PC-9 (cell line): Measurements from ENCODE around the gene PLB1. TPM values are rescaled to one million over a fixed set of nuclear protein-coding genes. Genes with fewer than 3 reads are reported as not detected.

Experiments used
- BruUV-seq: library from RNA; stranded (reverse); fragments of 400-500 nt; replicated peaks from 2 replicates; lab custom pipeline; 2021; lab: Mats Ljungman, UMichigan
- CTCF ChIA-PET: fragments of 300-600 bp; sonication (Branson Sonifier 250); formaldehyde crosslinking; loops from one replicate; lab custom pipeline; 2022; ENCODE audit warnings: antibody characterized with exemption; lab: Charles Lee
- POLR2A ChIA-PET: fragments of 300-600 bp; sonication (Branson Sonifier 250); formaldehyde crosslinking; loops from one replicate; lab custom pipeline; 2022; ENCODE audit warnings: antibody characterized with exemption; ENCODE audit not compliant: unreplicated experiment; lab: Charles Lee
- DNase-seq, 2 experiments: peaks; one replicate each; pipeline versions ENCODE4 v3.0.0 to v3.0.0-alpha.2; 2015 to 2022; ENCODE audit warnings: mixed read lengths in 1 of 2
- H2AFZ ChIP-seq: fragments of 200-600 bp; sonication (generic); 2 replicates; pipeline ENCODE4 v1.8.1; 2017; ENCODE audit warnings: antibody characterized with exemption
- H3F3A ChIP-seq: fragments of 200-600 bp; sonication (generic); 2 replicates; pipeline ENCODE4 v1.8.1; 2017; ENCODE audit warnings: antibody characterized with exemption, mild to moderate bottlenecking, low read depth; ENCODE audit not compliant: insufficient read depth
- H3K27ac ChIP-seq: fragments of 200-600 bp; sonication (generic); 2 replicates; pipeline ENCODE4 v1.6.1; 2016; ENCODE audit warnings: mixed run types
- H3K27me3 ChIP-seq: fragments of 200-600 bp; sonication (generic); 2 replicates; pipeline ENCODE4 v1.6.1; 2016; ENCODE audit warnings: low read depth, mixed run types; ENCODE audit not compliant: insufficient read depth
- H3K36me3 ChIP-seq: fragments of 200-600 bp; sonication (generic); 2 replicates; pipeline ENCODE4 v1.6.1; 2016; ENCODE audit warnings: low read depth, mixed run types
- H3K4me1 ChIP-seq: fragments of 200-600 bp; sonication (generic); replicated peaks from 2 replicates; pipeline ENCODE4 v1.6.1; 2016; ENCODE audit warnings: mixed run types; ENCODE audit not compliant: insufficient read depth
- H3K4me2 ChIP-seq: fragments of 200-600 bp; sonication (generic); 2 replicates; pipeline ENCODE4 v1.6.1; 2017; ENCODE audit warnings: mixed run types
- H3K4me3 ChIP-seq: fragments of 200-600 bp; sonication (generic); 2 replicates; pipeline ENCODE4 v1.6.1; 2016; ENCODE audit warnings: mixed run types
- H3K79me2 ChIP-seq: fragments of 200-600 bp; sonication (generic); 2 replicates; pipeline ENCODE4 v1.6.1; 2017; ENCODE audit warnings: low read depth, mixed run types
- H3K9me2 ChIP-seq: fragments of 200-600 bp; sonication (generic); 2 replicates; pipeline ENCODE4 v1.8.1; 2017; ENCODE audit warnings: mild to moderate bottlenecking; ENCODE audit not compliant: insufficient read depth
- H3K9me3 ChIP-seq: fragments of 200-600 bp; sonication (generic); 2 replicates; pipeline ENCODE4 v1.8.1; 2016; ENCODE audit warnings: low read depth; ENCODE audit not compliant: insufficient read depth
- H4K20me1 ChIP-seq: fragments of 200-600 bp; sonication (generic); 2 replicates; pipeline ENCODE4 v1.8.1; 2017; ENCODE audit not compliant: insufficient read depth
- EZH2 ChIP-seq: fragments of 200-600 bp; sonication (generic); IDR thresholded peaks from 2 replicates; pipeline ENCODE4 v1.8.0; 2017; ENCODE audit warnings: antibody characterized with exemption, low read depth
- intact Hi-C: fragments of 100-400 bp; cut with micrococcal nuclease; formaldehyde crosslinking; loops from one replicate; pipeline ENCODE4 v1.10.0; 2022; ENCODE audit not compliant: unreplicated experiment
- total RNA-seq: library from RNA; stranded (reverse); gene quantifications from 2 replicates; pipeline ENCODE4 v1.2.3, GENCODE V29; 2021
- TF ChIP-seq, protein P1 (sequence below): fragments of 200-600 bp; sonication (generic); conservative IDR thresholded peaks from 2 replicates; pipeline ENCODE4 v1.6.1; 2017; ENCODE audit warnings: mixed run types, antibody characterized with exemption, mild to moderate bottlenecking, moderate library complexity

PLB1 gene
- total RNA-seq, 1 experiment from 2014 or later: 2.7 TPM

DNA sequence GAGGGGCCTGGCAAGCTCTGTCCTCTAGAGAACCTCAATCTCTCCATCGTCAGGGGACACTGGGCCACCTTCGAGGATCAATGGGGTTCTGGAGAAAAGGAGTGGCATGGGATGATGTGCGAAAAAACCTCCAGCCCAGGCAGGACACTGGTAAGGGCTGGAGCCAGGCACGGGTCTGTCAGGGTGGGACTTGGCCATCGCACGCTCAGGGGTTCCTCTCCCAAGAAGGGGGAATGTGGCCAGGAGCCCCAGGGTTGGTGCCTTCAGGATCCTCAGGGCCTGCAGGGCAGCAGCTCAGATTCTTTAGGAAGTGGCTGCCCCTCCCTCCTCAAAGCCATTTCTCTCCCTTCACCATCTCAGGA lies 46.8 kb upstream of the PLB1 start:
- Histone ChIP-seq H3K27me3 (no peaks in the 10 kb centered on the region), H3K9me2 (no peaks in the 10 kb centered on the region), H3K4me2 (no peak overlapping the region), H3K4me3 (no peak overlapping the region), H3K4me1 (peaks cover 79% of the 10 kb centered on the region), H3K27ac (peak overlapping the region; percentile 65; the same call in 1 of the 2 replicates), H3K9me3 (no peaks in the 10 kb centered on the region), H3F3A (peaks cover 56% of the 10 kb centered on the region), H2AFZ (no peak overlapping the region), H3K79me2 (no peaks in the 10 kb centered on the region), H4K20me1 (no peaks in the 10 kb centered on the region), H3K36me3 (no peaks in the 10 kb centered on the region)
- no peak for TF ChIP-seq EZH2
- TF ChIP-seq, protein P1, sequence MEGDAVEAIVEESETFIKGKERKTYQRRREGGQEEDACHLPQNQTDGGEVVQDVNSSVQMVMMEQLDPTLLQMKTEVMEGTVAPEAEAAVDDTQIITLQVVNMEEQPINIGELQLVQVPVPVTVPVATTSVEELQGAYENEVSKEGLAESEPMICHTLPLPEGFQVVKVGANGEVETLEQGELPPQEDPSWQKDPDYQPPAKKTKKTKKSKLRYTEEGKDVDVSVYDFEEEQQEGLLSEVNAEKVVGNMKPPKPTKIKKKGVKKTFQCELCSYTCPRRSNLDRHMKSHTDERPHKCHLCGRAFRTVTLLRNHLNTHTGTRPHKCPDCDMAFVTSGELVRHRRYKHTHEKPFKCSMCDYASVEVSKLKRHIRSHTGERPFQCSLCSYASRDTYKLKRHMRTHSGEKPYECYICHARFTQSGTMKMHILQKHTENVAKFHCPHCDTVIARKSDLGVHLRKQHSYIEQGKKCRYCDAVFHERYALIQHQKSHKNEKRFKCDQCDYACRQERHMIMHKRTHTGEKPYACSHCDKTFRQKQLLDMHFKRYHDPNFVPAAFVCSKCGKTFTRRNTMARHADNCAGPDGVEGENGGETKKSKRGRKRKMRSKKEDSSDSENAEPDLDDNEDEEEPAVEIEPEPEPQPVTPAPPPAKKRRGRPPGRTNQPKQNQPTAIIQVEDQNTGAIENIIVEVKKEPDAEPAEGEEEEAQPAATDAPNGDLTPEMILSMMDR: no peak
- ChIA-PET CTCF (no interaction called here), POLR2A (interaction anchor here (0.6 kb wide), 1 partner anchor 743 kb away, joined by 3 read pairs; no protein-coding TSS in a partner anchor)
- intact Hi-C loops: loop anchor here (1.0 to 2.0 kb wide), 3 partner anchors 13 to 650 kb away; no protein-coding TSS in a partner anchor
- DNase-seq: no peak
- BruUV-seq: TSS peak; percentile 64

DNA sequence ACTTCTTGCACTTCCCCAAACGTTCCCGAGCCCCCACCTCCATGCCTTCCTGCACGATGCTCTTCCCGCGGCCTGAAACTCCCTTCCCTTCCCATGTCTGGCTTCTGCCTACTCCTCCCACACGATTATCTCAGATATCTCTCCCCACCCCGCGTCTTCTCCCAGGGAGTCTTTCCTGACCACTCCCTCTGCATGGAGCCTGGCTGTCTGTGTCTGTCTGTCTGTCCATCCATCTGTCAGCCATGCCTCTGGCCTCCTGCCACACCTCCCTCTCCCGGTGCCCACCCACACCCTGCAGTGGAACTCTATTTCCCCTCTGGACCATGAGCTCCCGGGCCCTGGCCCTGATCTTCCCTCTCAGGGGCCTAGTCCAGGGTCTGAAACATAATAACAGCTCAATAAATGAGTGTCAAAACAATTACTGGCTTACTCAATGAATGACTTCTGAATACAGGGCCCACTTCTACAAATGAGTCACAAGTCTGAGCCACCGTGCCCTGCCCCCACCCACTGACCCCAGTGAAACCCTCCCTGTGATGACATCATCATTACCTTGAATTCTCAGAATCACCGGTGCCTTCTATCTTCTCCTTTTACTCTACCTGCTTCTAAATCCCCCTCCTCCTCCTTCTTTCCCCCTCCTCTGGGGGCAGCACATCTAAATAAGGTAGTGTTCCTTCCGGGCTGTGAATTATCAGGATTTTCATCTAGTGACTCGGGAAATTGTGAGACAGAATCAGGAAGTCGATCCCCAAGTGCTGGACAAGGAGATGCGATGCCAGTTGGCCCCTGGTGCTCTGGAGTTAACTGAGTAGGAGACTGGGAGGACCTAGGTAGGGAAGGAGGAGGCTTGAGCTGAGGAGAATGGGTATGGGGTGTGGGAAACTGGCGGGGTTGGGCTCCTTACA lies 46.1 kb upstream of the PLB1 start:
- H3K4me3 ChIP-seq: no peak overlapping the region
- TF ChIP-seq EZH2: no peak
- ChIA-PET POLR2A (interaction anchor here (0.6 kb wide), 1 partner anchor 743 kb away, joined by 3 read pairs; no protein-coding TSS in a partner anchor), CTCF (no interaction called here)
- H3K36me3 ChIP-seq: no peaks in the 10 kb centered on the region
- H3K4me1 ChIP-seq: peaks cover 73% of the 10 kb centered on the region
- no peak overlapping the region for H2AFZ ChIP-seq
- no TSS peak for BruUV-seq
- H3K27me3 ChIP-seq: no peaks in the 10 kb centered on the region
- peak overlapping the region; percentile 67 for H3K27ac ChIP-seq
- no peaks in the 10 kb centered on the region for H4K20me1 ChIP-seq
- H3K79me2 ChIP-seq: no peaks in the 10 kb centered on the region
- H3K4me2 ChIP-seq: peak overlapping the region; percentile 39
- no peaks in the 10 kb centered on the region for H3K9me3 ChIP-seq
- intact Hi-C loops: loop anchor here (1.0 to 5.0 kb wide), 6 partner anchors 13 to 747 kb away; partner anchors contain the start of genes BABAM2 and RBKS
- peak; percentile 59 to 71 for DNase-seq
- peaks cover 54% of the 10 kb centered on the region for H3F3A ChIP-seq
- H3K9me2 ChIP-seq: no peaks in the 10 kb centered on the region

DNA sequence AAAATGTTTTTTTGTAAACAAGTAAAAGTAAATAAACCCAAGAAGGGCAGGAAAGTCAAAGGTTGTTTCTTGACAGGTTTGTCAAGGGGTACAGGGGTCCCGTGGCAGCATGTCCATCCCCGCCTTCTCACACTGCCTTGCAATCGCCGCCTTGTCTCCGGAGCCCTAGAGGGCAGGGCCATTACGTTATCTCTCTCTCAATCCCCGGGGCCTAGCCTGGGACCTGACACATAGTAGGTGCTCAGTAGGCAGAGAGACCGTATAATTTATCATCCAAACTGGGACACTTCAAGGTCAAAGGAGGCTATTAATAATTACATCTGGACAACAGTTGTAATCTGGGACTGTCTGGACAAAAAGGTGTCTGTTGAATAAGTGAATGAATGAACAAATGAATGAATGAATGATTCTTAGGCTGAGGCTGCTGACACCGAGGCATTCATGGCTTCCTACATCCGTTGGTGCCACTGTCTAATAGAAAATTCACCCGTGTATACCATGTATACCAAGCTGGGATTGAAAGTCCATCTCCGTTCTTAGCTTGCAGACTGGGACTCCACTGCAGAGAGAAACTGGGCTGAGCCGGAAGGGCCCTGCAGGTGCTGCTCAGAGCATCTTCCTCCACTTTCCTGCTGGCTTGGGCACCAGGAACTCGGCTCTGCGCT lies 44.8 kb upstream of the PLB1 start:
- Histone ChIP-seq H3K4me3 (no peak overlapping the region), H3K27me3 (no peaks in the 10 kb centered on the region), H3K36me3 (no peaks in the 10 kb centered on the region), H3K9me3 (no peaks in the 10 kb centered on the region), H3K4me2 (no peak overlapping the region), H4K20me1 (no peaks in the 10 kb centered on the region), H3K79me2 (no peaks in the 10 kb centered on the region), H2AFZ (no peak overlapping the region), H3F3A (peaks cover 44% of the 10 kb centered on the region), H3K27ac (no peak overlapping the region), H3K9me2 (no peaks in the 10 kb centered on the region), H3K4me1 (peaks cover 60% of the 10 kb centered on the region)
- intact Hi-C loops: loop anchor here (2.0 to 5.0 kb wide), 3 partner anchors 174 to 748 kb away; partner anchors contain the start of genes BABAM2 and RBKS
- TF ChIP-seq, protein P1: no peak
- no peak for TF ChIP-seq EZH2
- no TSS peak for BruUV-seq
- no peak for DNase-seq
- POLR2A ChIA-PET: no interaction called here
- CTCF ChIA-PET: no interaction called here
